Fibroblast of skin of scalp (primary cell): Measurements from ENCODE around the gene RGL4.

Experiments
- DNase-seq: peaks from one replicate; pipeline ENCODE4 v3.0.0-alpha.2; 2013

Gene RGL4

DNA sequence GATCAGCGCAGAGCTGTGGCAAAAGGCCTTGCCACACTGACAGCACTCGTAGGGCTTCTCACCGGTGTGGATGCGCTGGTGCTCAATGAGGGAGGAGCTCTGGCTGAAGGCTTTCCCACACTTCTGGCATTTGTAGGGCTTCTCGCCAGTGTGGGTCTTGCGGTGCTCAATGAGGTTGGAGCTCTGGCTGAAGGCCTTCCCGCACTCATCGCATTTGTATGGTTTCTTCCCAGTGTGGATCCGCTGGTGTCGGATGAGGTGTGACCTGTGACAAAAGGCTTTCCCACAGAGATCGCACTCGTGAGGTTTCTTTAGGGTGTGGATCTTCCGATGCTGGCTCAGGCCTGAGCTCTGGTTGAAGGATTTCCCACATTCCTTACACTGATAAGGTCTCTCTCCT lies 53.2 kb downstream of the RGL4 start:
- no peak for DNase-seq

DNA sequence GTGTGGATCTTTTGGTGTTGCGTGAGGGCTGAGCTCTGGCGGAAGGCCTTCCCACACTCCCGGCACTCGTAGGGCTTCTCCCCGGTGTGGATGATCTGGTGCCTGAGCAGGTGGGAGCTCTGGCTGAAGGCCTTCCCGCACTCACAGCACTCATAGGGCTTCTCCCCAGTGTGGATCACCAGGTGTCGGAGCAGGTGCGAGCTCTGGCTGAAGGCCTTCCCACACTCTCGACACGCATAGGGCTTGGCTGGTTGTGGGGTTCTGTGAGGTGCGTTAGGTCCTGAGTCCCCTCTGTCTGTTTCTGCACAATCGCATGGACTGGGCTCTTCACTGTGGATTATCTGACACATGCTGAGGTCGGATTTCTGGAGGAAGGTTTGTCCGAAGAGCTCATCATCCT lies 53.7 kb downstream of the RGL4 start:
- DNase-seq = no peak

DNA sequence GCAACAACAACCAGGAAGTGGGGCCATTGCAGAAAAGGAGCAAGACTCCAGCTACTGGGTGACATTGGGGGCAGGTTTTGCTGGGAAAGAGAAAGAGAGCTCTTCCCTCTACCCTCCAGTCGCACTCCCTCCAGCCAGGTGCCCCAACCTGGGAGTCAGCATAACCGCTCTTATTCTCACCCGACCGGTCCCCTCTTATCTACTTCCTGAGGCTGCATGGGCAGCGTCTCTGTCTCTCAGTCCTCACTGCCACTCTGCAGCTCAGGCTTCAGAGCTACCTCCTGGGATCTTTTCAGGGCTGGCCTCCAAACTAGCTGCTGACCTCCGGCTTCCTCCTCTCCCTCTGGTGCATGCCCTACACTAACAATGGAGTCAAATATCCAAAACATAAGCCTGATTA lies 55.0 kb downstream of the RGL4 start:
- DNase-seq = no peak
